ENCODE data around the gene SNRNP70.
"Not testable (repeated sequence)": the region's sequence is repeated elsewhere in the genome, so short reads cannot be mapped to it uniquely, and the experiment has no call there.

Gene SNRNP70

DNA sequence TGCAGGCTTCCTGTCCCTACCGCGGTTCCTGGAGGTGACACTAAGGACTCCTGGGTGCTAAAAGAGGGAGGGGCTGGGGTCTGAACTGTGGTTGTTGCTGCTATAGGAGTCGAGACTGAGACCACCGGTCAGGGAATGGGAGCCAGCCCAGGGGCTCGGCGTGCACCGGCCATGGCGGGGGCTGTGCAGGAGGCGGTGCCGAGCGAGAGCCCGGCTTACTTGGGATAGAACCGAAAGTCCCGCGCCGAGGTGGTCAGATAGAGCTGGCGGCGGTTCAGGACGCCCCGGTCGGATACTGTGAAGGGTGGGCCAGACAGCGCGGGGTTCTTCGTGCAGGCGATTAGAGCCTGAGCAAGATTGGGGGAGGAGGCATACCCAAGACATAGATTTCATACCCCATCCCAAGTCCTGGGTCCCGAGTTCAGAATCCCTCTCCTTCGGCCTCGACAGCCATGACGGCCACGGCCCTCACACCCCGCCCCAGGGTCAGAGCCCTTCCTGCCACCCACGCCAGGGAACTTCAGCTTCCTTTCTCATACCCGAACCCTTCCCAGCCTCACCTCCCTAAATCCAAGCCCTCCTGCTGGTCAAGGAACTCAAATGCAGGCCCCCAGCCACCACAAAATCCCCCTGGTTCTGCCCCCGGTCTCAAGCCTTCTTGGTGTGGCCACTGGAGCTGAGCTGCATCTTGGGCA is 28.2 kb upstream of the SNRNP70 start:
- peak overlapping the region; percentile 54 for H3K4me3 ChIP-seq
- DNase-seq (ENCODE audit: low spot score in 2 of 2); in situ Hi-C loops (cut with MboI; ENCODE audit: low sequenced_read_pairs); H3K36me3 ChIP-seq (replicated peaks); H3K27me3 ChIP-seq (ENCODE audit: low read depth); H3K4me1 ChIP-seq; H3K9me3 ChIP-seq: not testable (repeated sequence)

DNA sequence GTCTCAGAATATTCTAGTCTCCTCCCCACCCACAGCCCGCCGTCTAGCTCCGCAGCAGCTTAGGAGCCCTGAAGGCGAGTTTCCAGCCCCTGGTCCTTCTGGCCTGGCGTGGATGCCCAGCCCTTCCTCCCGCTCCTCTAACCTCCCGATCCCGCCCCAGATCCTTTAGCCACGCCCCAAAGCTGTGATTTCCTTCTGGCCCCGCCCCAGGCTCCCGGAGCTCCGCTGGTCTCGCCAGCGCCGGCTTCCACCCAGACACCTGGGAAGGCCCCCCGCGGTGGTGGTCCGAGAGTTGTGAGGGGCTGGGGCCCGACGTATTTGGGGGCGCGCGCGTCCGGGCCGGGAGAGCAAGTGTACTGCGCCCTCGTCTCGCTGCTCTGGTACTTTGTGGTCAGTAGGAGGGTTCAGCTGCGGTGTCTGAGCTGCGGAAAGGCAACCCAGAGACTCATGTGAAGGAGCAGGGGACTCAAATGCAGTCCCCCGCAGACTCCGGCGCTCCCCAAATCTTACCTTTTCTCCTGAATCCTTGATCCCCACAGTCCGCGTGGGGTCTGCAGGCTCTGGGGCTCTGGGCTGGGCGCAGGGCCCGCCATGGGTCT is 27.5 kb upstream of the SNRNP70 start, which contains the start of gene CGB7:
CGB7 (minus strand) TSS at position 114 of the 599 bp plus-strand sequence. CDS start 2,374 bp downstream, outside the sequence.
- peak in 1 of 2 experiments; percentile 74 for DNase-seq (ENCODE audit: low spot score in 2 of 2)
- peak within 1 kb of the TSS; percentile 54 for H3K4me3 ChIP-seq
- H3K27me3 ChIP-seq (ENCODE audit: low read depth): no peaks in the 10 kb centered on the region
- peaks cover 4% of the 10 kb centered on the region for H3K4me1 ChIP-seq
- no peaks in the 10 kb centered on the region for H3K9me3 ChIP-seq
- H3K36me3 ChIP-seq (replicated peaks): no peaks in the 10 kb centered on the region
- in situ Hi-C loops (cut with MboI; ENCODE audit: low sequenced_read_pairs): no loop called here

DNA sequence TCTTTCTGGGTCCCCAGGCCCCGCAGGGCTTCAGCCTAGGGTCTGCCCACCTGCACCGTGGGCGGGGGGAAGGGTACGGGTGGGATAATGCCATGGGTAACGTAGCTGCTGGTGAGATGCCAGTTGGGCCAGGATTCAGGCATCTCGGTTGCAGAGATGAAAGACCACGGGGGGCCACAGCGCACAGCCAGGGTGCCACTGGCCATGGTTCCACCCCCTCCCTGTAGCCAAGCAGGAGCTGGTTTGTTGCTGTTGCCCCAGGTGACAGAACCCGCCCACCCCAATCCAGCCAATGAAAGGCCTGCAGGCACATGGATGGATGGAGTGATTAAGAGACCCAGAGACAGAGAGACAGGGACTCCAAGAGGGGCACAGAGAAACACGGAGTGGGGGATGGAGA is 26.7 kb upstream of the SNRNP70 start:
- no peaks in the 10 kb centered on the region for H3K9me3 ChIP-seq
- peaks cover 4% of the 10 kb centered on the region for H3K4me1 ChIP-seq
- in situ Hi-C loops (cut with MboI; ENCODE audit: low sequenced_read_pairs): no loop called here
- DNase-seq (ENCODE audit: low spot score in 2 of 2): peak in 1 of 2 experiments; percentile 60
- H3K27me3 ChIP-seq (ENCODE audit: low read depth): no peaks in the 10 kb centered on the region
- no peaks in the 10 kb centered on the region for H3K36me3 ChIP-seq (replicated peaks)
- H3K4me3 ChIP-seq: no peak overlapping the region

DNA sequence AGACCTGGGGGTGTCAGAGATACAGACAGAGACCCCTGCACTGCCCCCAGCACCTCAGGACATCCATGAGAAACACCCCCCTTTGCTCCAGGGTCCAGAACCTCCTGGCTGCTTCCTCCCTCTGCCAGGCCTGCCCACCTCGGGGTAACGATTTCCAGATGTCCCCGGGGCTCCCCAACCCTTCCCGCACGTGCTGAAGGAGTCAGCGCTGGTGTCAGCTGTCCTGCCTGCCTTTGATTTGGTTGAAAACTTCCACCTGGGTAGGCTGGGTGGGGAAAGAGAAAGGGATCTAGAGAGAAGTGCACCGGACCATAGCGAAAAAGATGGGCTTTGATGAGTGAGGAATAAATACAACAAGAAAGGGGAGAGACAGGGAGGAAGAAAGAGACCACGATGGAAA is 26.2 kb upstream of the SNRNP70 start:
- in situ Hi-C loops (cut with MboI; ENCODE audit: low sequenced_read_pairs): no loop called here
- H3K36me3 ChIP-seq (replicated peaks): no peaks in the 10 kb centered on the region
- no peak overlapping the region for H3K4me3 ChIP-seq
- no peaks in the 10 kb centered on the region for H3K27me3 ChIP-seq (ENCODE audit: low read depth)
- H3K9me3 ChIP-seq: no peaks in the 10 kb centered on the region
- DNase-seq (ENCODE audit: low spot score in 2 of 2): no peak
- peaks cover 4% of the 10 kb centered on the region for H3K4me1 ChIP-seq

DNA sequence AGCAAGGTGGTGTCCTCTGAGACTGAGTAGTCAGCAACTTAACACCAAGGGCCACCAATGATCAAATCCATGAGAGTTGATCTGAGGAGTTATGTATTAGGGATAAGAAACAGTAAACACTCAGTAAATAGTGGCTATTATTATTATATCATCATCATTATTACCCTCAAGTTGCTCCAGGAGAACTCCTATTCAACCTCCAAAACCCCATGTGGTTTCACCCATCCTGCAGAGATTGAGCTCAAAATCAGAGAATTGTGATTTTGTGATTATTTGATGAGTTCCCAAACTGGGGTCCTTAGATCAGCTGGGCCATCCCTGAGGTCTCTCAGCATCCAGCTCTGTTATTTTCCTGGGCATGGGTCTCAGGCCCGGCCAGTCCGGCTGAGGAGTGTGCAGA is 24.3 kb upstream of the SNRNP70 start:
- H3K4me3 ChIP-seq: no peak overlapping the region
- H3K9me3 ChIP-seq: no peaks in the 10 kb centered on the region
- peaks cover 4% of the 10 kb centered on the region for H3K4me1 ChIP-seq
- H3K36me3 ChIP-seq (replicated peaks): no peaks in the 10 kb centered on the region
- in situ Hi-C loops (cut with MboI; ENCODE audit: low sequenced_read_pairs): no loop called here
- H3K27me3 ChIP-seq (ENCODE audit: low read depth): no peaks in the 10 kb centered on the region
- DNase-seq (ENCODE audit: low spot score in 2 of 2): no peak

DNA sequence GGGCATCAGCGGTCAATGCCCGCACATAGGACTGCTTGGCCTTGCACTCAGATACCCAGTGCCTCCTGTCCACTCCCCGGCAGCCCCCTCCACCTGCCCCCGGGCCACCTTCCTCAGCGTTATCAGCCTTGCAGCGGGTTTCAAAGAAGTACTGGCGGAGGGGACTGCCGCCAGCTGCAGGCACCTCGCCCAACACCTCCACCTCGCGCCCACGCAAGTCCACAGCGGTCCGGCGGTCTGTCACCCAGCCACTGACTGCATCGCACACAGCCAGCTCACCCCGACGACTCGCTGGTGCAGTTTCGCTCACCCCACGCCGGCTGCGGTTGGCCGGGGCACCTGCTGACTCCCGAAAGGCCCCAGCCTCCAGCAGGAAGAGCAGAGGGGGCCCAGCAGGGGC is 23.8 kb upstream of the SNRNP70 start:
- H3K4me1 ChIP-seq: peaks cover 4% of the 10 kb centered on the region
- in situ Hi-C loops (cut with MboI; ENCODE audit: low sequenced_read_pairs): no loop called here
- H3K9me3 ChIP-seq: no peaks in the 10 kb centered on the region
- no peak for DNase-seq (ENCODE audit: low spot score in 2 of 2)
- no peak overlapping the region for H3K4me3 ChIP-seq
- no peaks in the 10 kb centered on the region for H3K27me3 ChIP-seq (ENCODE audit: low read depth)
- no peaks in the 10 kb centered on the region for H3K36me3 ChIP-seq (replicated peaks)

DNA sequence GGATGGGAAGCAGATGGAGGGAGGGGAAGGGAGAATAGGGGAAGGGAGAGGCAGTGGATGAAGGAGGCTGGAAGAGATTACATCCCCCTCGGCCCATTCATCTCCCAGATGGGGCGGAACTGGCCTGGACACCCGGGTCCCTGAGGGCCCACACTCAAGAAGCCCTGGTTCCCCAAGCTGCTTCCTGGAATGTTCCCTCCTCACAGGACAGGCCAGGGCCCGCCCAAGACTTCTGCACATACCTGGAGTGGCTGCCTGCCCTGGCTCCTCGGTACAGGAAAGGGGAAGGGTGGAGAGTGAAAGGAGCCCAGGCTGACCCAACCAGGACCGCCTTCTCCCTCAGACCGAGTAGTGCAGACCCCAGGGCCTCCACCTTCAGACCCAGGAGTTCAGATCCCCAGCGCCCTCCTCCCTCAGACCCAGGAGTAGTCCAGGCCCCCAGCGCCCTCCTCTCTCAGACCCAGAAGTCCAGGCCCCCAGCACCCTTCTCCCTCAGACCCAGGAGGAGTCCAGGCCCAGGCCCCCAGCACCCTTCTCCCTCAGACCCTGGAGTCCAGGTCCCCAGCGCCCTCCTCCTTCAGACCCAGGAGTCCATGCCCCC is 21.1 kb upstream of the SNRNP70 start:
- DNase-seq (ENCODE audit: low spot score in 2 of 2): no peak
- H3K27me3 ChIP-seq (ENCODE audit: low read depth): 0 out of 2 replicates have a peak, but pooled peaks cover 2% of the 10 kb centered on the region
- no peaks in the 10 kb centered on the region for H3K36me3 ChIP-seq (replicated peaks)
- H3K4me1 ChIP-seq: no peaks in the 10 kb centered on the region; the same call in 1 of the 2 replicates
- in situ Hi-C loops (cut with MboI; ENCODE audit: low sequenced_read_pairs): no loop called here
- H3K4me3 ChIP-seq: no peak overlapping the region
- H3K9me3 ChIP-seq: no peaks in the 10 kb centered on the region

DNA sequence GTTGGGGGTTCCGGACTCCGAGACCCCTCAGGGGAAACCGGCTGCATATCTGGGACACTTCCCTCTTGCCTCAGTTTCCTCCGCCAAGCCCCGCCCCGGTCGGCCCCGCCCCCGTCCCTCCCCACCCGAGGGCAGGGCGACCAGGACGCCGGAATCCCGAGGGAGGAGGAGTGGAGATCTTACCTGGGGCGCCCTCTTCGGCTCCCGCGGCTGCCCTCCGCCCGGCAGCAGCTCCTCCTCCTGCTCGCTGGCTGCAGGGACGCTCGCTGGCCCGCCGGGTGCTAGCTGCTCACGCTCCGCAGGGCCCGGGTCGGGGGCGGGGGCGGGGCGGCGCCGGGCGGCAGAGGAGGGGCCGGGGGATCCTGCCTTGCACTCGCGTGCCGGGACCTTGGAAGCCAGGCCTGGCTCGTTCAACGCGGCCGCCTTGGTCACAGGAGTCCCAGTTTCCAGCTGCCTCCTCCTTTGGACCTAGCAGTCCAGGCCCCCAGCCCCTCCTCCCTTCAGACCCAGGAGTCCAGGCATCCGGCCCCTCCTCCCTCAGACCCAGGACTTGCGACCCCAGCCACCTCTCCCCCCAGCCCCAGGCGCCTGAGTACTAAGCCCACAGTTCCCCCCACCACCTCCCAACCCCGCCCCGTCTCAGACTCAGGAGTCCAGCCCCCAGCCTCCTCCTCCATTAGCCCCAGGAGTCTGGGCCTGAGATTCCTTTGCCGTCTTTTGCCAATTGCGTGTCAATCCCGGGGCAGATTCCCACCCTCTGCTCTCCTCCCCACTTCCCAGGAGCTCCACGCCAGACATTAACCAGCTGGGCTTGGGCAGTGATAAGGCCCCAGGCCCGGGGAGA is 20.3 kb upstream of the SNRNP70 start, which contains the start of gene NTF4:
NTF4 (minus strand) TSS at position 51 of the 844 bp plus-strand sequence. CDS start 2,821 bp downstream, outside the sequence.
- in situ Hi-C loops (cut with MboI; ENCODE audit: low sequenced_read_pairs): no loop called here
- no peaks in the 10 kb centered on the region for H3K9me3 ChIP-seq
- H3K4me1 ChIP-seq: no peaks in the 10 kb centered on the region; the same call in 1 of the 2 replicates
- 0 out of 2 replicates have a peak, but pooled peaks cover 2% of the 10 kb centered on the region for H3K27me3 ChIP-seq (ENCODE audit: low read depth)
- DNase-seq (ENCODE audit: low spot score in 2 of 2): peak; percentile 24 to 78
- no peaks in the 10 kb centered on the region for H3K36me3 ChIP-seq (replicated peaks)
- H3K4me3 ChIP-seq: peak within 1 kb of the TSS; percentile 4; the same call in 1 of the 2 replicates

DNA sequence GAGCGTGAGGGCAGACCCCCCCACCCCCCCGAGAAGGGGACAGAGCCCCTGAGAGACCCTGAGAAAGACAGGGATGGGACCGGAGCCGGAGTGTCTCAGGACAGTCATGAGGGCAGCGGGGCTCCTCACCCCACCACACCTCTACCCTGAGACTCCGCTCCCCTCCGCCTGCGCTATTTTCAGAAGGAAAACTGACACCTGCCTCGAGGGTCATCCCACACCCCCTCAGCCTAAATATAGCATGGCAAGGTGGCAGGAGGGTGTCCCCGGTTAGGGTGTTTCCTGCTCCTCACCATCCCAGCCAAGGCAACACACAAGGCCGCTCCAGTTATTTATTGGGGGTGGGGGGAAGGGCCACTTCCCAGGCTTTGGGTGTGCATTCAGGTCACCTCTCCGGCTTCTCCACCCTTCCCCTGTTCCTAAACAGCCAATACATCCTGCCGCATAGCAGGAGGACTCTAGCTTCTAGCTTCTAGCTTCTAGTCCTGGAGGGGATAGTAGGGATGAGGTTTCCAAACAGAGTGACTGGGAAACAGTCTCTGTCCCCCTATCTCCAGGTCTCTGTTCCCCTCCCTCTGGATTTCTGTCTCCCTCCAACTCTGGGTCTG is 19.2 kb upstream of the SNRNP70 start:
- H3K4me1 ChIP-seq: no peaks in the 10 kb centered on the region; the same call in 1 of the 2 replicates
- H3K27me3 ChIP-seq (ENCODE audit: low read depth): 0 out of 2 replicates have a peak, but pooled peaks cover 2% of the 10 kb centered on the region
- H3K9me3 ChIP-seq: no peaks in the 10 kb centered on the region
- H3K4me3 ChIP-seq: no peak overlapping the region
- in situ Hi-C loops (cut with MboI; ENCODE audit: low sequenced_read_pairs): no loop called here
- DNase-seq (ENCODE audit: low spot score in 2 of 2): no peak
- H3K36me3 ChIP-seq (replicated peaks): no peaks in the 10 kb centered on the region

DNA sequence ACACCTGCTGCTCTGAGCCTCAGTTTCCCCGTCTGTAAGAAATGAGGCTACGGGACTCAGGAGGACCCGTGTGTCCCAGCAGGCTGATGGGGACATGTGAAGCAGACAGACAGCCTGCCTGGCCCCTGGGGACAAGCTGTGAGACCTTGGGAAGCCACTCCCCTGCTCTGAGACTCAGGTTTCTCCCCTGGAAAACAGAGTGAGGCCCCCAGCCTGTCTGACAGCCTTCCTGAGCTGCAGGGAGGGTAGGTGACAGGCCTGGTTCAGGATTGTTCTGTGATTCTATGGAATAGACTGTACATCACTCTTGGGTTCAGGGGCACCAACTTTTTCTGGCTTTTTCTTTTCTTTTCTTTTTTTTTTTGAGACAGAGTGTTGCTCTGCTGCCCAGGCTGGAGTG is 17.7 kb upstream of the SNRNP70 start:
- H3K36me3 ChIP-seq (replicated peaks): no peaks in the 10 kb centered on the region
- no peaks in the 10 kb centered on the region for H3K9me3 ChIP-seq
- no peak overlapping the region for H3K4me3 ChIP-seq
- in situ Hi-C loops (cut with MboI; ENCODE audit: low sequenced_read_pairs): no loop called here
- 0 out of 2 replicates have a peak, but pooled peaks cover 2% of the 10 kb centered on the region for H3K27me3 ChIP-seq (ENCODE audit: low read depth)
- H3K4me1 ChIP-seq: no peaks in the 10 kb centered on the region; the same call in 1 of the 2 replicates
- no peak for DNase-seq (ENCODE audit: low spot score in 2 of 2)

DNA sequence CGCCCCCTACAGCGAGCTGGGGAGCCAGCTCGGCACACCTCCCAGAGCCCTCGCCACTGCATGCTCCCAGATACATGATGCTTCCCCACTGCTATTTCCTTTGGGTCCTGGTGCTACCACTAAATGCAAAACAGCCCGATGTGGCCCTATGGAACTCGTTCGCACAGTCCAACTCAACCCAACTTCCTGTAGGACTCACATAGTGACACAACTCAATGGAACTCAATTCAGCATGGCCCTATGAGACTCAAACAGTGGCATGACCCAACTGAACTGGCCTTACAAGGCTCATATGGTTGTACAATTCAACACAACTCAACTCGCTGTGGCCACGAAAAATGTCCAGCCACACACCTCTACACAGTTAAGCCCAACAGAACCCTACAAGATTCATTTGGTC is 16.2 kb upstream of the SNRNP70 start:
- in situ Hi-C loops (cut with MboI; ENCODE audit: low sequenced_read_pairs): no loop called here
- no peak for DNase-seq (ENCODE audit: low spot score in 2 of 2)
- H3K9me3 ChIP-seq: no peaks in the 10 kb centered on the region
- no peak overlapping the region for H3K4me3 ChIP-seq
- no peaks in the 10 kb centered on the region; the same call in 1 of the 2 replicates for H3K4me1 ChIP-seq
- H3K36me3 ChIP-seq (replicated peaks): no peaks in the 10 kb centered on the region
- H3K27me3 ChIP-seq (ENCODE audit: low read depth): peaks cover 14% of the 10 kb centered on the region

DNA sequence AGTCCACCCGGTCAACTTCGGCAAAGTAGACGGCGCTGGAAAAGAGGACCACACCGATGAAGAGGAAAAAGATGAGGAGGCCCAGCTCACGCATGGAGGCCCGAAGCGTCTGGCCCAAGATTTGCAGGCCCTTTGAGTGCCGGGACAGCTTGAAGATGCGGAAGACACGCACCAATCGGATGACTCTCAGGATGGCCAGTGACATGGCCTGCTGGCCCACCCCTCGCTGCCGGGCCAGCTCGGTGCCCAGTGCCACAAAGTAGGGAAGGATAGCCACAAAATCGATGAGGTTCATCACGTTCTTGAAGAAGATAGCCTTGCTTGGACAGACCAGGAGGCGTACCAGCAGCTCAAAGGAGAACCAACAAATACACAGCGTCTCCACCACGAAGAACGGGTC is 14.8 kb upstream of the SNRNP70 start:
- no peaks in the 10 kb centered on the region for H3K9me3 ChIP-seq
- in situ Hi-C loops (cut with MboI; ENCODE audit: low sequenced_read_pairs): no loop called here
- H3K4me1 ChIP-seq: no peaks in the 10 kb centered on the region; the same call in 1 of the 2 replicates
- peaks cover 20% of the 10 kb centered on the region for H3K27me3 ChIP-seq (ENCODE audit: low read depth)
- H3K36me3 ChIP-seq (replicated peaks): no peaks in the 10 kb centered on the region
- H3K4me3 ChIP-seq: no peak overlapping the region
- DNase-seq (ENCODE audit: low spot score in 2 of 2): no peak

All from HAP-1 (cell line).